GM18505 (cell line): Measurements from ENCODE around the gene FXYD1.
"Not testable (repeated sequence)": the region's sequence is repeated elsewhere in the genome, so short reads cannot be mapped to it uniquely, and the experiment has no call there.

Source experiments
- ATAC-seq: cut with Tn5 transposase; IDR thresholded peaks from one replicate; pipeline ENCODE4 v1.9.1; 2021; ENCODE audit not compliant: unreplicated experiment
- POLR2A ChIP-seq: IDR thresholded peaks from 4 replicates; pipeline ENCODE4 v1.6.1; 2011; ENCODE audit warnings: borderline replicate concordance; ENCODE audit not compliant: insufficient read depth, insufficient read length; ENCODE audit errors: extremely low read depth

The FXYD1 gene

GRCh38 chr19:35146746-35147459 is 8.3 kb downstream of the FXYD1 start:
- TF ChIP-seq POLR2A: no peak

GRCh38 chr19:35149463-35149862 is 10.8 kb downstream of the FXYD1 start:
- no peak for TF ChIP-seq POLR2A
- no peak for ATAC-seq

More at GRCh38 chr19:35146746-35147459, 8.3 kb downstream of the FXYD1 start:
- ATAC-seq: no peak

- ATAC-seq: no peak
- TF ChIP-seq POLR2A: no peak
These were observed 11.8 kb downstream of the FXYD1 start for GRCh38 chr19:35150445-35150844.

GRCh38 chr19:35151273-35152065 is 12.8 kb downstream of the FXYD1 start:
- TF ChIP-seq POLR2A: no peak
- ATAC-seq: no peak

- ATAC-seq: not testable (repeated sequence)
These were observed 14.5 kb downstream of the FXYD1 start for GRCh38 chr19:35153129-35153522.

GRCh38 chr19:35153701-35154524 is 15.3 kb downstream of the FXYD1 start:
- no peak for ATAC-seq
- TF ChIP-seq POLR2A: no peak

GRCh38 chr19:35154525-35155406 is 16.1 kb downstream of the FXYD1 start, which contains the start of gene FXYD5:
FXYD5 (plus strand) TSS chr19:35154735; CDS start chr19:35155551, 816 bp downstream.
- no peak for TF ChIP-seq POLR2A
- ATAC-seq: no peak

- TF ChIP-seq POLR2A: peak; percentile 31
- no peak for ATAC-seq
These were observed 16.8 kb downstream of the FXYD1 start for GRCh38 chr19:35155441-35155840.

- no peak for TF ChIP-seq POLR2A
- ATAC-seq: no peak
These were observed 17.5 kb downstream of the FXYD1 start for GRCh38 chr19:35155981-35156672.

GRCh38 chr19:35156673-35157014 is 18.0 kb downstream of the FXYD1 start:
- ATAC-seq: no peak
- TF ChIP-seq POLR2A: no peak

GRCh38 chr19:35157431-35157830 is 18.8 kb downstream of the FXYD1 start:
- no peak for TF ChIP-seq POLR2A
- no peak for ATAC-seq

GRCh38 chr19:35159606-35160005 is 21.0 kb downstream of the FXYD1 start:
- no peak for ATAC-seq
- no peak for TF ChIP-seq POLR2A
